Superior temporal gyrus (tissue), 1 donor: ENCODE data around the gene THOC6.

Experiments
- DNase-seq: peaks from one replicate; pipeline ENCODE4 v3.0.0-alpha.2; 2016; ENCODE audit errors: extremely low spot score

The THOC6 gene

GRCh38 chr16:3015865-3016521 lies 7.8 kb upstream of the THOC6 start:
- no peak for DNase-seq

- no peak for DNase-seq
Measured at GRCh38 chr16:3017344-3017743, 6.5 kb upstream of the THOC6 start.

- DNase-seq = no peak
Measured at GRCh38 chr16:3017794-3018506, 5.9 kb upstream of the THOC6 start, which contains the start of gene CLDN6. Gene CLDN6 (minus strand): TSS chr16:3018183. CDS start chr16:3016021, 2,162 bp downstream.

GRCh38 chr16:3019594-3020246 lies 4.1 kb upstream of the THOC6 start:
- DNase-seq = no peak

- DNase-seq = peak; percentile 33
Measured at GRCh38 chr16:3020247-3020603, 3.6 kb upstream of the THOC6 start, which contains the start of gene TNFRSF12A. Gene TNFRSF12A (plus strand): TSS chr16:3020368. CDS start chr16:3020398, 30 bp downstream.

GRCh38 chr16:3020604-3021448 lies 3.0 kb upstream of the THOC6 start:
- DNase-seq = peak; percentile 15

- DNase-seq = no peak
Measured at GRCh38 chr16:3021449-3022207, 2.2 kb upstream of the THOC6 start.

GRCh38 chr16:3022208-3022683 lies 1.6 kb upstream of the THOC6 start:
- peak; percentile 46 for DNase-seq

- DNase-seq = no peak
Measured at GRCh38 chr16:3022684-3023414, 986 bp upstream of the THOC6 start.

- peak; percentile 24 for DNase-seq
Measured at GRCh38 chr16:3023415-3023668, 493 bp upstream of the THOC6 start.

GRCh38 chr16:3025032-3026002 lies 1.5 kb downstream of the THOC6 start:
- DNase-seq = no peak

- DNase-seq = no peak
Measured at GRCh38 chr16:3026003-3026378, 2.2 kb downstream of the THOC6 start.

- no peak for DNase-seq
Measured at GRCh38 chr16:3026609-3027488, 3.0 kb downstream of the THOC6 start.

GRCh38 chr16:3027489-3027795 lies 3.6 kb downstream of the THOC6 start:
- no peak for DNase-seq

GRCh38 chr16:3027983-3028715 lies 4.3 kb downstream of the THOC6 start:
- DNase-seq = peak; percentile 65

GRCh38 chr16:3028716-3029319 lies 5.0 kb downstream of the THOC6 start:
- DNase-seq = no peak

- no peak for DNase-seq
Measured at GRCh38 chr16:3029491-3030221, 5.8 kb downstream of the THOC6 start.
